Measurements from ENCODE around the gene ASB3.
A peak's percentile ranks its signal among the peaks of the same experiment; 100 is the strongest.

Gene ASB3

GRCh38 chr2:53802617-53803151 lies 15.9 kb upstream of the ASB3 start:
- Histone ChIP-seq H3K27me3 (ENCODE audit: control insufficient read depth, insufficient read depth, low read length) (no peaks in the 10 kb centered on the region), H3K4me2 (ENCODE audit: low read length) (no peak overlapping the region), H3K36me3 (ENCODE audit: control insufficient read depth, insufficient read depth, low read length) (no peaks in the 10 kb centered on the region), H3K9me3 (ENCODE audit: control insufficient read depth, low read length) (no peaks in the 10 kb centered on the region), H3K79me2 (no peaks in the 10 kb centered on the region), H3K27ac (no peak overlapping the region), H3K4me1 (no peaks in the 10 kb centered on the region), H3K4me3 (ENCODE audit: low read depth, low read length) (no peak overlapping the region), H2AFZ (no peak overlapping the region), H3K9ac (no peak overlapping the region)
- no peak for TF ChIP-seq CTCF (IDR thresholded peaks at IDR 0.05)

DNA sequence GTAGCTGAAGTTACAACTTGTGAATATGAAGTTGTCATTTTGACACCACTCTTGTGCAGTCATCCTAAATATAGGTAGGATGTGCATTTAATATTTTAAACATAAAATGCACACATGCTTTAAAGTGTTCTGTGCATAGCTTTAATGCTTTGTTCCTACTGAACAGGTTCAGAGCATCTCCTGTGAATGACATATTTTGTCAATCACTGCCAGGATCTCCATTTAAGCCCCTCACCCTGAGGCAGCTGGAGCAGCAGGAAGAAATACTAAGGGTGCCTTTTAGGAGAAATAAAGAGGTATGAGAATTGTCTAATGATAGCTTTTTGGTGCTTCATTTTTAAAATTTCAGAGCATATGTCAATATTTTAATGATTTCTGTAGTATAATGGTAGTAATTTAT lies 14.8 kb upstream of the ASB3 start:
- no peak overlapping the region for H2AFZ ChIP-seq
- H3K9me3 ChIP-seq (ENCODE audit: control insufficient read depth, low read length): no peaks in the 10 kb centered on the region
- no peak overlapping the region for H3K27ac ChIP-seq
- H3K79me2 ChIP-seq: no peaks in the 10 kb centered on the region
- H3K9ac ChIP-seq: no peak overlapping the region
- TF ChIP-seq CTCF (IDR thresholded peaks at IDR 0.05): no peak
- H3K27me3 ChIP-seq (ENCODE audit: control insufficient read depth, insufficient read depth, low read length): no peaks in the 10 kb centered on the region
- no peaks in the 10 kb centered on the region for H3K36me3 ChIP-seq (ENCODE audit: control insufficient read depth, insufficient read depth, low read length)
- no peak overlapping the region for H3K4me2 ChIP-seq (ENCODE audit: low read length)
- no peak overlapping the region for H3K4me3 ChIP-seq (ENCODE audit: low read depth, low read length)
- H3K4me1 ChIP-seq: no peaks in the 10 kb centered on the region

- no peak overlapping the region for H3K9ac ChIP-seq
- no peaks in the 10 kb centered on the region for H3K4me1 ChIP-seq
- H2AFZ ChIP-seq: no peak overlapping the region
- H3K4me3 ChIP-seq (ENCODE audit: low read depth, low read length): no peak overlapping the region
- no peak for TF ChIP-seq CTCF (IDR thresholded peaks at IDR 0.05)
- peaks cover 23% of the 10 kb centered on the region for H3K79me2 ChIP-seq
- no peak overlapping the region for H3K27ac ChIP-seq
- no peaks in the 10 kb centered on the region for H3K9me3 ChIP-seq (ENCODE audit: control insufficient read depth, low read length)
- H3K4me2 ChIP-seq (ENCODE audit: low read length): no peak overlapping the region
- H3K27me3 ChIP-seq (ENCODE audit: control insufficient read depth, insufficient read depth, low read length): no peaks in the 10 kb centered on the region
- no peaks in the 10 kb centered on the region for H3K36me3 ChIP-seq (ENCODE audit: control insufficient read depth, insufficient read depth, low read length)
Observed at GRCh38 chr2:53793821-53794220, 7.1 kb upstream of the ASB3 start.

DNA sequence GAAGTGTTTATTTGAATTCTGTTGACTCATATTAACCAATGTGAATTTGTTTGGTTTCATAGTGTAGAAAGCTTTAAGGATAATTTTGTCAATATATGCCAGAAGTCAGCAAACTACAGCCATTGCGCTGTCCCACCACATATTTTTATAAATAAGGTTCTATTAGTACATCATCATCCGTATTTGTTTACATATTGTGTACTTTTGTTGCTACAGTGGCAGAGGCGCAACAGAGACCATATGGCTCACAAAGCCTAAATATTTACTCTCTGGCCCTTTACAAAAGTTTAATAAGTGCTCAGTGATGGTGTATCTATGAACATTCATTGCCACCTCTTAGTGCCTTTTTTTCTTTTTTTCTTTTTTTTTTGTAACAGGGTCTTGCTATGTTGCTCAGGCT lies 6.5 kb upstream of the ASB3 start:
- Histone ChIP-seq H3K79me2 (peaks cover 27% of the 10 kb centered on the region), H3K9ac (no peak overlapping the region), H3K27me3 (ENCODE audit: control insufficient read depth, insufficient read depth, low read length) (no peaks in the 10 kb centered on the region), H3K4me1 (peaks cover under 1% of the 10 kb centered on the region), H3K4me2 (ENCODE audit: low read length) (no peak overlapping the region), H3K9me3 (ENCODE audit: control insufficient read depth, low read length) (no peaks in the 10 kb centered on the region), H3K4me3 (ENCODE audit: low read depth, low read length) (no peak overlapping the region), H3K27ac (no peak overlapping the region), H3K36me3 (ENCODE audit: control insufficient read depth, insufficient read depth, low read length) (no peaks in the 10 kb centered on the region), H2AFZ (no peak overlapping the region)
- no peak for TF ChIP-seq CTCF (IDR thresholded peaks at IDR 0.05)

DNA sequence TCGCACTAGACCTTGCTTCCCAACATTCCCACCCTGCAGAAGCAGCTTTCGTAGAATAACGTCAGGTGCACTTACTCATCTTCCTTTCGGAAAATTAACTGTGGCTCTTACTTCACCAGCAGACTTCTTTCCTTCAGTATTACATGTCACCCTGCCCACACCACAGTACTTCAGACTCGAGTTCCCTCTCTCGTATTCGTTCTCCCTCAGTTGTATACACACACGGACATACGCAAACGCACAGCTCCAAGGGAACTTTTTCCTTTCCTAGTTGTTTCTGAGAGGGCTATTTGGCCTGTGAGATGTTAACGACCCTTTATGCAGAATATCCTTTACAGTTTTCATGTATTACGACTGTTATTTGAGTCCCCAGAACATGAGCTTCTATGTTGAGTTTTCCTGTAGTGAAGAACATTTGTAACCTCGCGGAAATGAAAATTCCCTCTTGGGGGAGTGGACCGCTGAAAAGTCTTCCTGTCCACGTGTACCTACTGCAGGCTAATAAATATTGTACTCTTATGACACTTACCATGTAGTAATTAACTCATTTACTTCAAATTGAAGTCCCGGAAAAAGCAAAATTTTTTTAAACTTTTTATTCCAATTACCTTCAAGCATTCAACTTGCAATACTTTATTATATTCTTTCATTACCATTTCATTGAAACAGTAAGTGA lies 999 bp upstream of the ASB3 start:
- Histone ChIP-seq H3K27ac (peak overlapping the region; percentile 77), H3K36me3 (ENCODE audit: control insufficient read depth, insufficient read depth, low read length) (no peaks in the 10 kb centered on the region), H3K4me2 (ENCODE audit: low read length) (peak overlapping the region; percentile 99), H3K27me3 (ENCODE audit: control insufficient read depth, insufficient read depth, low read length) (no peaks in the 10 kb centered on the region), H3K9ac (peak overlapping the region; percentile 38), H3K9me3 (ENCODE audit: control insufficient read depth, low read length) (no peaks in the 10 kb centered on the region), H3K4me1 (peaks cover 9% of the 10 kb centered on the region), H3K4me3 (ENCODE audit: low read depth, low read length) (peak overlapping the region; percentile 90), H3K79me2 (peaks cover 56% of the 10 kb centered on the region), H2AFZ (peak overlapping the region; percentile 88)
- TF ChIP-seq CTCF (IDR thresholded peaks at IDR 0.05): no peak

All from parathyroid adenoma (tissue), 2 donors.